Measurements from ENCODE around the gene SNX8.

DNA sequence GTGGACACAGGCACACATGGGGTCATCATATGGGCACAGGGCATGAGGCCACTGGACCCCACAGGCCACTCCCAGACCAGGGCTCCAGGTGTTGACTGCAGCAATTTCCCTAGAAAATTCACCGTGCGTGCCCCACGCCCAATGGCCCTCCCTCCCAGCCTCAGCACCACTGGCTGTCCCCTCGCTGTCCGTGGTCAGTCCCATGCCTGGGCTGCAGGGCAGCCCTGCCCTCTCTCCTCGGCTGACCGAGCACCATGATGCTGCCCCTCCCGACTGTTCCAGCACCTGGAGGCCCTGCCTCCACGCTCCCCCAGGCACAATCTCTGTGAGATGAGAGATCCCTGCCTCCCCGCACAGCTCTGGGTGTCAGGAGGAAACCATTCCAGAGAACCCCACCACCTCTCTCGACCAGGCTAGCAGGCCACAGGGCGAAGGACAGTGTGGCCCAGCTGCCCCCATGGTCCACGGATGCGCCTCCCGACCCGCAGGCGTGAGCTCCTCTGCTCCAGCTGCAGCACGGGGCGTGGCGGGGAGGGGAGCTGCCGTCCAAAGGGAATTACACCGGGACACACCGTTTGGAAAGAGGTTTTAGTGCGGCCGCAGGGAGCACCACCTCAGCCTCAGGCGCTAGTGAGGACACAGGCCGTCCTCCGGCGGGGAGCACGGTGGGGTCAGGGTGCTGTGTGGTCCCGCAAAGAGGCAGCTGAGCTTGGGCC, 59.7 kb downstream of the SNX8 start:
- TF ChIP-seq POLR2A (conservative IDR thresholded peaks at IDR 0.05) (no peak), KHSRP (IDR thresholded peaks at IDR 0.05) (no peak), ZNF589 (CRISPR knock-in tag; IDR thresholded peaks at IDR 0.05; ENCODE audit: low read depth) (no peak), SMC3 (conservative IDR thresholded peaks at IDR 0.05; ENCODE audit: insufficient read depth, low read depth, low read length) (no peak), LARP7 (IDR thresholded peaks at IDR 0.05) (no peak), MAFF (IDR thresholded peaks at IDR 0.05; ENCODE audit: low read length) (no peak), COPS2 (conservative IDR thresholded peaks at IDR 0.05) (no peak), JUNB (CRISPR knock-in tag; conservative IDR thresholded peaks at IDR 0.05) (no peak), NFATC3 (IDR thresholded peaks at IDR 0.05) (no peak), FOXM1 (IDR thresholded peaks at IDR 0.05; ENCODE audit: low read depth) (no peak), FOXM1 (CRISPR knock-in tag; IDR thresholded peaks at IDR 0.05; ENCODE audit: low read depth) (no peak), HDAC2 (IDR thresholded peaks at IDR 0.05) (no peak)
- TF ChIP-seq, protein P1, sequence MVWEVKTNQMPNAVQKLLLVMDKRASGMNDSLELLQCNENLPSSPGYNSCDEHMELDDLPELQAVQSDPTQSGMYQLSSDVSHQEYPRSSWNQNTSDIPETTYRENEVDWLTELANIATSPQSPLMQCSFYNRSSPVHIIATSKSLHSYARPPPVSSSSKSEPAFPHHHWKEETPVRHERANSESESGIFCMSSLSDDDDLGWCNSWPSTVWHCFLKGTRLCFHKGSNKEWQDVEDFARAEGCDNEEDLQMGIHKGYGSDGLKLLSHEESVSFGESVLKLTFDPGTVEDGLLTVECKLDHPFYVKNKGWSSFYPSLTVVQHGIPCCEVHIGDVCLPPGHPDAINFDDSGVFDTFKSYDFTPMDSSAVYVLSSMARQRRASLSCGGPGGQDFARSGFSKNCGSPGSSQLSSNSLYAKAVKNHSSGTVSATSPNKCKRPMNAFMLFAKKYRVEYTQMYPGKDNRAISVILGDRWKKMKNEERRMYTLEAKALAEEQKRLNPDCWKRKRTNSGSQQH (CRISPR knock-in tag; IDR thresholded peaks at IDR 0.05), result no peak
- TF ChIP-seq, protein P2, sequence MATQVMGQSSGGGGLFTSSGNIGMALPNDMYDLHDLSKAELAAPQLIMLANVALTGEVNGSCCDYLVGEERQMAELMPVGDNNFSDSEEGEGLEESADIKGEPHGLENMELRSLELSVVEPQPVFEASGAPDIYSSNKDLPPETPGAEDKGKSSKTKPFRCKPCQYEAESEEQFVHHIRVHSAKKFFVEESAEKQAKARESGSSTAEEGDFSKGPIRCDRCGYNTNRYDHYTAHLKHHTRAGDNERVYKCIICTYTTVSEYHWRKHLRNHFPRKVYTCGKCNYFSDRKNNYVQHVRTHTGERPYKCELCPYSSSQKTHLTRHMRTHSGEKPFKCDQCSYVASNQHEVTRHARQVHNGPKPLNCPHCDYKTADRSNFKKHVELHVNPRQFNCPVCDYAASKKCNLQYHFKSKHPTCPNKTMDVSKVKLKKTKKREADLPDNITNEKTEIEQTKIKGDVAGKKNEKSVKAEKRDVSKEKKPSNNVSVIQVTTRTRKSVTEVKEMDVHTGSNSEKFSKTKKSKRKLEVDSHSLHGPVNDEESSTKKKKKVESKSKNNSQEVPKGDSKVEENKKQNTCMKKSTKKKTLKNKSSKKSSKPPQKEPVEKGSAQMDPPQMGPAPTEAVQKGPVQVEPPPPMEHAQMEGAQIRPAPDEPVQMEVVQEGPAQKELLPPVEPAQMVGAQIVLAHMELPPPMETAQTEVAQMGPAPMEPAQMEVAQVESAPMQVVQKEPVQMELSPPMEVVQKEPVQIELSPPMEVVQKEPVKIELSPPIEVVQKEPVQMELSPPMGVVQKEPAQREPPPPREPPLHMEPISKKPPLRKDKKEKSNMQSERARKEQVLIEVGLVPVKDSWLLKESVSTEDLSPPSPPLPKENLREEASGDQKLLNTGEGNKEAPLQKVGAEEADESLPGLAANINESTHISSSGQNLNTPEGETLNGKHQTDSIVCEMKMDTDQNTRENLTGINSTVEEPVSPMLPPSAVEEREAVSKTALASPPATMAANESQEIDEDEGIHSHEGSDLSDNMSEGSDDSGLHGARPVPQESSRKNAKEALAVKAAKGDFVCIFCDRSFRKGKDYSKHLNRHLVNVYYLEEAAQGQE (IDR thresholded peaks at IDR 0.05; ENCODE audit: borderline replicate concordance), result no peak
- TF ChIP-seq, protein P2 (CRISPR knock-in tag; IDR thresholded peaks at IDR 0.05; ENCODE audit: low read depth), result no peak

All from K562 (cell line).